Peyer's patch (tissue), 4 donors: ENCODE measurements around the gene PDE2A.

ENCODE experiments used
- CTCF ChIP-seq, 6 experiments: fragments of 450-650 bp in 4 of 6; fragments of 200-600 bp in 2 of 6; sonication (generic) in 1 of 6; IDR thresholded peaks; one replicate each; pipeline ENCODE4 v1.5.1; 2017 to 2019; ENCODE audit warnings: antibody characterized with exemption in 6 of 6, mild to moderate bottlenecking in 3 of 6, moderate library complexity in 1 of 6
- POLR2A ChIP-seq, 2 donors: fragments of 450-650 bp; IDR thresholded peaks; one replicate each; pipeline ENCODE4 v1.5.1; 2017; ENCODE audit warnings: antibody characterized with exemption in 2 of 2, mild to moderate bottlenecking in 2 of 2, moderate library complexity in 2 of 2

- TF ChIP-seq CTCF (IDR thresholded peaks at IDR 0.05) (no peak), POLR2A (IDR thresholded peaks at IDR 0.05) (no peak)
Measured at GRCh38 chr11:72576661-72577060, 97.6 kb downstream of the PDE2A start.
